Stimulated activated CD8-positive, alpha-beta memory T cell treated with anti-CD3 and anti-CD28 coated beads, Interleukin-2, amount 100 ng/mL, for 48 hours (primary cell): ENCODE data around the gene MLIP.

Experiments
- DNase-seq, 2 donors: peaks; one replicate each; pipeline ENCODE4 v3.0.0-alpha.2; 2020; ENCODE audit warnings: low read depth in 2 of 2

MLIP gene

GRCh38 chr6:54282186-54282585 is 170.9 kb downstream of the MLIP start:
- DNase-seq: no peak

- no peak for DNase-seq
These were observed 173.1 kb downstream of the MLIP start for GRCh38 chr6:54284161-54284860.

- no peak for DNase-seq
These were observed 174.4 kb downstream of the MLIP start for GRCh38 chr6:54285595-54285994.

GRCh38 chr6:54286141-54286540 is 174.9 kb downstream of the MLIP start:
- no peak for DNase-seq

- no peak for DNase-seq
These were observed 177.2 kb downstream of the MLIP start for GRCh38 chr6:54288474-54288873.

GRCh38 chr6:54289426-54289825 is 178.2 kb downstream of the MLIP start:
- no peak for DNase-seq

GRCh38 chr6:54291146-54291545 is 179.9 kb downstream of the MLIP start:
- DNase-seq: no peak

GRCh38 chr6:54291738-54292137 is 180.5 kb downstream of the MLIP start:
- no peak for DNase-seq

GRCh38 chr6:54294965-54295532 is 183.8 kb downstream of the MLIP start:
- no peak for DNase-seq

- DNase-seq: no peak
These were observed 188.5 kb downstream of the MLIP start for GRCh38 chr6:54299542-54300269.

- DNase-seq: no peak
These were observed 190.5 kb downstream of the MLIP start for GRCh38 chr6:54301770-54302169.

GRCh38 chr6:54307439-54307910 is 196.2 kb downstream of the MLIP start:
- DNase-seq: no peak

- DNase-seq: no peak
These were observed 197.2 kb downstream of the MLIP start, which contains the start of gene TINAG for GRCh38 chr6:54308289-54308985. TSS of gene TINAG (plus strand) at chr6:54308441. CDS start at chr6:54308551, 110 bp downstream.

GRCh38 chr6:54308986-54309315 is 197.7 kb downstream of the MLIP start:
- no peak for DNase-seq

- no peak for DNase-seq
These were observed 199.3 kb downstream of the MLIP start for GRCh38 chr6:54310377-54311152.

- DNase-seq: no peak
These were observed 204.4 kb downstream of the MLIP start for GRCh38 chr6:54315656-54316055.
